HepG2 (cell line): ENCODE results near the gene SLC4A5. TPM values are rescaled to one million over a fixed set of nuclear protein-coding genes. Genes with fewer than 3 reads are reported as not detected.
A peak's percentile ranks its signal among the peaks of the same experiment; 100 is the strongest.

Source experiments
- ATAC-seq: fragments of 200-7000 bp; cut with Tn5 transposase; 3 replicates; pipeline ENCODE4 v1.9.1; 2020; ENCODE audit warnings: mild to moderate bottlenecking, moderate library complexity
- BruUV-seq: library from RNA; stranded (reverse); fragments of 400-500 nt; replicated peaks from 2 replicates; lab custom pipeline; 2021; lab: Mats Ljungman, UMichigan
- CTCF ChIA-PET: fragments of 300-600 bp; formaldehyde crosslinking; extraction: SDS; loops from one replicate; lab custom pipeline; 2021; ENCODE audit warnings: low total read pairs, inconsistent platforms, low intra/inter-chr PET ratio; lab: Yijun Ruan, JAX
- POLR2A ChIA-PET: fragments of 350-600 bp; sonication (Branson Sonifier 250); formaldehyde crosslinking; loops from one replicate; lab custom pipeline; 2020; ENCODE audit warnings: antibody characterized with exemption, inconsistent platforms; lab: Yijun Ruan, JAX
- DNase-seq: peaks from one replicate; pipeline ENCODE4 v3.0.0-alpha.2; 2015; ENCODE audit warnings: low spot score
- FAIRE-seq: peaks from 3 replicates; lab custom pipeline; 2011; peaks lifted over from hg19 to GRCh38; lab: Jason Lieb, UNC
- H2AFZ ChIP-seq: one replicate; pipeline ENCODE4 v1.6.1; 2011; ENCODE audit warnings: low read length, inconsistent platforms
- H3K27ac ChIP-seq: fragments of 300-600 bp; 3 replicates; pipeline ENCODE4 v1.8.0; 2011; ENCODE audit warnings: mixed run types, mild to moderate bottlenecking, mixed read lengths, low read length, inconsistent platforms; ENCODE audit not compliant: insufficient read depth; ENCODE audit errors: extremely low read length
- H3K27me3 ChIP-seq, 2 experiments: fragments of 200-600 bp in 1 of 2; 2 replicates in 1 of 2; 3 replicates in 1 of 2; pipeline versions ENCODE4 v1.6.0 to v1.8.0; 2011; ENCODE audit warnings: low read length in 2 of 2, mild to moderate bottlenecking in 2 of 2, moderate library complexity in 2 of 2, inconsistent platforms in 1 of 2; ENCODE audit not compliant: insufficient read depth in 2 of 2, control insufficient read depth in 1 of 2
- H3K36me3 ChIP-seq, 2 experiments: fragments of 200-600 bp in 1 of 2; replicated peaks in 1 of 2; 2 replicates in 1 of 2; 3 replicates in 1 of 2; pipeline versions ENCODE4 v1.5.1 to v1.8.0; 2011; ENCODE audit warnings: low read length in 2 of 2, inconsistent platforms in 1 of 2; ENCODE audit not compliant: insufficient read depth in 2 of 2, control insufficient read depth in 1 of 2
- H3K4me1 ChIP-seq: 2 replicates; pipeline ENCODE4 v1.5.1; 2012; ENCODE audit warnings: low read length, inconsistent platforms; ENCODE audit not compliant: insufficient read depth
- H3K4me2 ChIP-seq: 2 replicates; pipeline ENCODE4 v1.6.0; 2011; ENCODE audit warnings: low read depth, low read length, inconsistent platforms
- H3K4me3 ChIP-seq, 3 experiments: fragments of 200-600 bp in 1 of 3; sonication (generic), shearing (Covaris generic) in 1 of 3; replicated peaks in 1 of 3; 2 replicates each; pipeline ENCODE4 v1.5.1; 2011 to 2016; ENCODE audit warnings: low read length in 3 of 3, inconsistent platforms in 2 of 3, low read depth in 2 of 3, mild to moderate bottlenecking in 2 of 3, control low read depth in 1 of 3, mixed read lengths in 1 of 3; ENCODE audit not compliant: insufficient read depth in 1 of 3
- H3K79me2 ChIP-seq: one replicate; pipeline ENCODE4 v1.6.1; 2011; ENCODE audit warnings: low read length, inconsistent platforms; ENCODE audit not compliant: insufficient read depth
- H3K9ac ChIP-seq: 2 replicates; pipeline ENCODE4 v1.6.0; 2011; ENCODE audit warnings: mild to moderate bottlenecking, low read depth, low read length, inconsistent platforms; ENCODE audit not compliant: insufficient read depth
- H3K9me3 ChIP-seq: 2 replicates; pipeline ENCODE4 v1.5.1; 2012; ENCODE audit warnings: mild to moderate bottlenecking, low read length
- H4K20me1 ChIP-seq: 2 replicates; pipeline ENCODE4 v1.6.0; 2011; ENCODE audit warnings: inconsistent platforms, mild to moderate bottlenecking, low read length, moderate library complexity; ENCODE audit not compliant: insufficient read depth
- BHLHE40 ChIP-seq: IDR thresholded peaks from 2 replicates; pipeline ENCODE4 v1.6.1; 2011; ENCODE audit warnings: low read length, improper control_type of control experiment
- HNF4G ChIP-seq, 2 experiments: sonication (generic) in 1 of 2; formaldehyde crosslinking in 1 of 2; IDR thresholded peaks; 2 replicates each; pipeline versions ENCODE4 v1.4.0 to v1.6.1; 2011 to 2020; ENCODE audit warnings: borderline replicate concordance in 2 of 2, low read depth in 2 of 2, mild to moderate bottlenecking in 2 of 2, low read length in 1 of 2, missing genetic modification reagents in 1 of 2, moderate library complexity in 1 of 2
- NR2F6 ChIP-seq, 2 experiments: IDR thresholded peaks; 2 replicates each; pipeline ENCODE4 v1.6.1; 2016; ENCODE audit warnings: antibody characterized with exemption in 1 of 2, mild to moderate bottlenecking in 1 of 2
- PLRG1 ChIP-seq: fragments of 450-650 bp; conservative IDR thresholded peaks from 2 replicates; pipeline ENCODE4 v1.6.1; 2016
- PTBP1 ChIP-seq: fragments of 200-400 bp; formaldehyde crosslinking; IDR thresholded peaks from 2 replicates; pipeline ENCODE4 v1.6.1; 2018; ENCODE audit warnings: low read length, low read depth; ENCODE audit not compliant: poor library complexity, severe bottlenecking
- SIN3A ChIP-seq: IDR thresholded peaks from 2 replicates; pipeline ENCODE4 v1.6.1; 2011; ENCODE audit warnings: low read depth, mild to moderate bottlenecking, control low read depth, low read length, borderline replicate concordance
- STAT6 ChIP-seq: sonication (generic); formaldehyde crosslinking; IDR thresholded peaks from 2 replicates; pipeline ENCODE4 v1.4.0; 2020; ENCODE audit warnings: missing genetic modification reagents, mild to moderate bottlenecking, borderline replicate concordance
- WIZ ChIP-seq: sonication (generic); formaldehyde crosslinking; IDR thresholded peaks from 2 replicates; pipeline ENCODE4 v1.5.1; 2020; ENCODE audit warnings: mild to moderate bottlenecking, missing genetic modification reagents
- ZBTB33 ChIP-seq: sonication (generic); formaldehyde crosslinking; IDR thresholded peaks from 2 replicates; pipeline ENCODE4 v1.4.0; 2020; ENCODE audit warnings: missing genetic modification reagents
- ZKSCAN8 ChIP-seq: IDR thresholded peaks from 2 replicates; pipeline ENCODE4 v1.6.1; 2016; ENCODE audit warnings: borderline replicate concordance, missing genetic modification reagents, missing compliant biosample characterization
- ZNF333 ChIP-seq: sonication (generic); formaldehyde crosslinking; IDR thresholded peaks from 2 replicates; pipeline ENCODE4 v1.4.0; 2020; ENCODE audit warnings: mild to moderate bottlenecking, missing genetic modification reagents, borderline replicate concordance
- ZNF557 ChIP-seq: sonication (generic); formaldehyde crosslinking; IDR thresholded peaks from 2 replicates; pipeline ENCODE4 v1.4.0; 2020; ENCODE audit warnings: missing genetic modification reagents
- WGBS: methylation state at CpG from one replicate; pipeline ENCODE4 v1.1.6; 2017; ENCODE audit warnings: low lambda C conversion rate; 5-methylcytosine and 5-hydroxymethylcytosine counted together
- in situ Hi-C: cut with HindIII; loops from 2 replicates; pipeline ENCODE4 v1.10.0; 2017; ENCODE audit warnings: low pct_unique_long_range_greater_than_20kb; ENCODE audit not compliant: extremely low pct_ligation_motif_present
- intact Hi-C: fragments of 100-400 bp; cut with micrococcal nuclease; formaldehyde crosslinking; loops from one replicate; pipeline ENCODE4 v1.10.0; 2022; ENCODE audit not compliant: unreplicated experiment
- polyA plus RNA-seq, 8 experiments: library from polyadenylated mRNA; depleted of rRNA in 3 of 8; stranded (reverse) in 7 of 8; unstranded in 1 of 8; fragments of >200 nt; fragmentation: Illumina TruSeq in 4 of 8; extraction: Trizol in 4 of 8; gene quantifications; 2 replicates each; pipeline versions ENCODE4 v1.2.1 to v1.2.3, GENCODE V29; 2011 to 2016; ENCODE audit warnings: low read depth in 4 of 8, missing spikeins in 1 of 8, mixed read lengths in 1 of 8; ENCODE audit not compliant: insufficient read depth in 1 of 8
- total RNA-seq, 5 experiments: library from RNA; depleted of rRNA; stranded (reverse); fragments of >200 nt; fragmentation: Illumina TruSeq; extraction: Trizol; gene quantifications; 2 replicates each; pipeline ENCODE4 v1.2.3, GENCODE V29; 2016; ENCODE audit warnings: low read depth in 1 of 5

SLC4A5 gene
- total and polyA plus RNA-seq, 2 of the 13 experiments (the other 11 are each of a cell fraction or from before 2014, with no cell fraction given) = 0.50 TPM; not detected in 1

- in situ Hi-C loops = no loop called here
- 48% methylated on average over 6 of the region's 6 CpGs for WGBS
- no peaks in the 10 kb centered on the region for H3K36me3 ChIP-seq
- no TSS peak for BruUV-seq
- TF ChIP-seq BHLHE40 = 0 out of 2 replicates have a peak, but pooled peaks have one; percentile 44
- TF ChIP-seq PLRG1 = no peak
- TF ChIP-seq, all 625 proteins: peak for 1
- ATAC-seq (no peak), DNase-seq (no peak), FAIRE-seq (no peak)
- Histone ChIP-seq H3K27me3 (peaks cover 0 to 18% of the 10 kb centered on the region in 2 experiments; a peak in 3 of 5 replicates), H3K4me1 (no peaks in the 10 kb centered on the region), H3K79me2 (no peaks in the 10 kb centered on the region), H4K20me1 (no peaks in the 10 kb centered on the region), H2AFZ (no peak overlapping the region), H3K4me2 (no peak overlapping the region), H3K4me3 (no peak overlapping the region), H3K27ac (no peak overlapping the region), H3K9ac (no peak overlapping the region), H3K9me3 (no peaks in the 10 kb centered on the region)
- ChIA-PET CTCF (no interaction called here), POLR2A (no interaction called here)
- intact Hi-C loops = no loop called here
Measured at GRCh38 chr2:74286725-74287124, 56.5 kb downstream of the SLC4A5 start.

GRCh38 chr2:74281141-74281975 is 61.9 kb downstream of the SLC4A5 start:
- ChIA-PET POLR2A (no interaction called here), CTCF (no interaction called here)
- no peak for DNase-seq
- no peaks in the 10 kb centered on the region for H4K20me1 ChIP-seq
- BruUV-seq = no TSS peak
- H3K4me2 ChIP-seq = no peak overlapping the region
- in situ Hi-C loops (no loop called here), intact Hi-C loops (no loop called here)
- no peak overlapping the region for H3K4me3 ChIP-seq
- FAIRE-seq = no peak
- ATAC-seq = no peak
- no peak overlapping the region for H3K9ac ChIP-seq
- peaks cover 2 to 21% of the 10 kb centered on the region in 2 experiments; a peak in 2 of 5 replicates for H3K27me3 ChIP-seq
- no peaks in the 10 kb centered on the region for H3K9me3 ChIP-seq
- no peak overlapping the region for H3K27ac ChIP-seq
- no peaks in the 10 kb centered on the region for H3K4me1 ChIP-seq
- H3K79me2 ChIP-seq = no peaks in the 10 kb centered on the region
- 47% methylated on average over 10 of the region's 10 CpGs for WGBS
- H2AFZ ChIP-seq = no peak overlapping the region
- H3K36me3 ChIP-seq = no peaks in the 10 kb centered on the region
- TF ChIP-seq ZNF333 (CRISPR knock-in tag) = no peak
- TF ChIP-seq NR2F6 (IDR thresholded peaks at IDR 0.05) = no peak
- no peak for TF ChIP-seq NR2F6 (CRISPR knock-in tag; IDR thresholded peaks at IDR 0.05)
- TF ChIP-seq ZBTB33 (CRISPR knock-in tag) = no peak
- TF ChIP-seq STAT6 = no peak
- no peak for TF ChIP-seq PTBP1
- no peak for TF ChIP-seq ZKSCAN8 (CRISPR knock-in tag)
- no peak for TF ChIP-seq WIZ (CRISPR knock-in tag)
- TF ChIP-seq ZNF557 (CRISPR knock-in tag) = no peak
- no peak for TF ChIP-seq SIN3A
- no peak for TF ChIP-seq HNF4G (IDR thresholded peaks at IDR 0.05; ENCODE audit: borderline replicate concordance, low read depth, low read length)
- no peak for TF ChIP-seq HNF4G (CRISPR knock-in tag; IDR thresholded peaks at IDR 0.05; ENCODE audit: borderline replicate concordance, low read depth)
